NCI-H446 (cell line): ENCODE data around the gene CWC25.

ENCODE experiments used
- DNase-seq, 2 experiments: peaks; one replicate each; lab custom pipeline; 2025; lab: John Stamatoyannopoulos, UW

CWC25 gene

GRCh38 chr17:38783227-38783626 lies 41.9 kb downstream of the CWC25 start:
- DNase-seq = no peak

GRCh38 chr17:38779965-38780752 lies 45.0 kb downstream of the CWC25 start:
- no peak for DNase-seq

GRCh38 chr17:38777641-38778250 lies 47.4 kb downstream of the CWC25 start:
- DNase-seq = no peak

- DNase-seq = no peak
Measured at GRCh38 chr17:38773258-38773657, 51.9 kb downstream of the CWC25 start.

- DNase-seq = no peak
Measured at GRCh38 chr17:38768417-38768816, 56.7 kb downstream of the CWC25 start.

- no peak for DNase-seq
Measured at GRCh38 chr17:38766341-38766740, 58.8 kb downstream of the CWC25 start.

- DNase-seq = no peak
Measured at GRCh38 chr17:38762231-38762630, 62.9 kb downstream of the CWC25 start.

- no peak for DNase-seq
Measured at GRCh38 chr17:38761612-38762011, 63.5 kb downstream of the CWC25 start.

- DNase-seq = no peak
Measured at GRCh38 chr17:38753071-38753506, 72.0 kb downstream of the CWC25 start.

GRCh38 chr17:38752308-38753070 lies 72.6 kb downstream of the CWC25 start, which contains the start of gene PSMB3:
PSMB3 (plus strand) TSS chr17:38752741; CDS start chr17:38752827, 86 bp downstream.
- DNase-seq = peak; percentile 98 to 99

GRCh38 chr17:38751808-38752307 lies 73.3 kb downstream of the CWC25 start:
- peak; percentile 69 to 88 for DNase-seq

GRCh38 chr17:38751144-38751807 lies 73.8 kb downstream of the CWC25 start:
- DNase-seq = no peak
